IMR-90 (cell line): ENCODE measurements around the gene SRC. TPM values are rescaled to one million over a fixed set of nuclear protein-coding genes. Genes with fewer than 3 reads are reported as not detected.

Source experiments
- ATAC-seq: fragments of 200-7000 bp; cut with Tn5 transposase; 2 replicates; pipeline ENCODE4 v1.9.1; 2020; ENCODE audit warnings: low read depth, mild to moderate bottlenecking, moderate library complexity
- BruUV-seq: library from RNA; stranded (reverse); fragments of 400-500 nt; replicated peaks from 2 replicates; lab custom pipeline; 2021; lab: Mats Ljungman, UMichigan
- CTCF ChIA-PET: fragments of 300-600 bp; formaldehyde crosslinking; extraction: SDS; loops from one replicate; lab custom pipeline; 2021; ENCODE audit warnings: antibody characterized with exemption; lab: Yijun Ruan, JAX
- POLR2A ChIA-PET: fragments of 300-600 bp; sonication (Branson Sonifier 250); formaldehyde crosslinking; loops from one replicate; lab custom pipeline; 2022; ENCODE audit warnings: antibody characterized with exemption; ENCODE audit not compliant: unreplicated experiment; lab: Charles Lee
- DNase-seq: peaks from one replicate; pipeline ENCODE4 v3.0.0; 2013
- H2AFZ ChIP-seq: replicated peaks from 2 replicates; pipeline ENCODE3; 2013; ENCODE audit warnings: low read length, mild to moderate bottlenecking; ENCODE audit not compliant: poor library complexity
- H2AK5ac ChIP-seq: 2 replicates; pipeline ENCODE4 v1.6.1; 2013; ENCODE audit warnings: low read depth, low read length, inconsistent platforms
- H2AK9ac ChIP-seq: replicated peaks from 2 replicates; pipeline ENCODE3; 2013; ENCODE audit warnings: mild to moderate bottlenecking, low read depth, low read length, moderate library complexity; ENCODE audit not compliant: poor library complexity
- H2BK120ac ChIP-seq: 2 replicates; pipeline ENCODE4 v1.6.1; 2013; ENCODE audit warnings: low read depth, low read length, inconsistent platforms
- H2BK15ac ChIP-seq: 3 replicates; pipeline ENCODE4 v1.6.1; 2013; ENCODE audit warnings: low read depth, low read length, inconsistent platforms
- H2BK20ac ChIP-seq: 2 replicates; pipeline ENCODE4 v1.6.1; 2013; ENCODE audit warnings: low read depth, mild to moderate bottlenecking, inconsistent platforms, low read length, moderate library complexity
- H2BK5ac ChIP-seq: 2 replicates; pipeline ENCODE4 v1.6.1; 2013; ENCODE audit warnings: mild to moderate bottlenecking, low read depth, low read length, inconsistent platforms; ENCODE audit not compliant: poor library complexity, severe bottlenecking
- H3K14ac ChIP-seq: replicated peaks from 2 replicates; pipeline ENCODE4 v1.6.1; 2013; ENCODE audit warnings: low read depth, low read length, inconsistent platforms
- H3K18ac ChIP-seq: 2 replicates; pipeline ENCODE4 v1.6.1; 2013; ENCODE audit warnings: low read depth, low read length, control low read depth
- H3K23ac ChIP-seq: 2 replicates; pipeline ENCODE4 v1.6.1; 2013; ENCODE audit warnings: low read depth, low read length, inconsistent platforms
- H3K27ac ChIP-seq: 2 replicates; pipeline ENCODE4 v1.5.1; 2013; ENCODE audit warnings: mild to moderate bottlenecking, control low read depth, low read length; ENCODE audit not compliant: insufficient read depth
- H3K27me3 ChIP-seq: 2 replicates; pipeline ENCODE4 v1.6.1; 2013; ENCODE audit warnings: low read length; ENCODE audit not compliant: control insufficient read depth, insufficient read depth
- H3K36me3 ChIP-seq: 2 replicates; pipeline ENCODE4 v1.6.1; 2013; ENCODE audit warnings: low read length, mixed read lengths; ENCODE audit not compliant: control insufficient read depth, insufficient read depth
- H3K4ac ChIP-seq: 2 replicates; pipeline ENCODE4 v1.6.1; 2013; ENCODE audit warnings: low read depth, low read length, inconsistent platforms
- H3K4me1 ChIP-seq: 2 replicates; pipeline ENCODE4 v1.6.1; 2013; ENCODE audit warnings: low read length, mixed read lengths; ENCODE audit not compliant: control insufficient read depth, insufficient read depth
- H3K4me2 ChIP-seq: 2 replicates; pipeline ENCODE4 v1.6.1; 2013; ENCODE audit warnings: low read depth, mild to moderate bottlenecking, control low read depth, low read length, moderate library complexity
- H3K4me3 ChIP-seq: 2 replicates; pipeline ENCODE4 v1.5.1; 2013; ENCODE audit warnings: low read depth, mild to moderate bottlenecking, control low read depth, low read length, moderate library complexity; ENCODE audit not compliant: insufficient read depth
- H3K56ac ChIP-seq: 2 replicates; pipeline ENCODE4 v1.6.1; 2013; ENCODE audit warnings: low read length, inconsistent platforms; ENCODE audit not compliant: insufficient read depth; ENCODE audit errors: extremely low read depth
- H3K79me1 ChIP-seq, 2 experiments: 2 replicates each; pipeline ENCODE4 v1.6.1; 2013; ENCODE audit warnings: low read length in 2 of 2, inconsistent platforms in 1 of 2, low read depth in 1 of 2
- H3K9ac ChIP-seq: 2 replicates; pipeline ENCODE4 v1.6.1; 2013; ENCODE audit warnings: low read depth, low read length, control low read depth
- H3K9me1 ChIP-seq: 2 replicates; pipeline ENCODE4 v1.6.1; 2013; ENCODE audit warnings: low read length, inconsistent platforms; ENCODE audit not compliant: insufficient read depth
- H3K9me3 ChIP-seq: 2 replicates; pipeline ENCODE4 v1.6.1; 2013; ENCODE audit warnings: low read length; ENCODE audit not compliant: control insufficient read depth, insufficient read depth
- H4K20me1 ChIP-seq: 2 replicates; pipeline ENCODE4 v1.6.1; 2013; ENCODE audit warnings: low read length, inconsistent platforms; ENCODE audit not compliant: insufficient read depth
- H4K5ac ChIP-seq: 2 replicates; pipeline ENCODE4 v1.6.1; 2013; ENCODE audit warnings: mild to moderate bottlenecking, low read depth, low read length, control low read depth
- H4K8ac ChIP-seq, 2 experiments: 2 replicates each; pipeline ENCODE4 v1.6.1; 2013; ENCODE audit warnings: low read depth in 2 of 2, low read length in 2 of 2, control low read depth in 1 of 2, inconsistent platforms in 1 of 2
- H4K91ac ChIP-seq: 2 replicates; pipeline ENCODE4 v1.6.1; 2013; ENCODE audit warnings: low read depth, low read length, inconsistent platforms; ENCODE audit not compliant: insufficient read depth
- BHLHE40 ChIP-seq: fragments of 150-350 bp; IDR thresholded peaks from 2 replicates; pipeline ENCODE4 v1.6.1; 2016; ENCODE audit warnings: mild to moderate bottlenecking, low read depth, low read length
- CEBPB ChIP-seq: IDR thresholded peaks from 2 replicates; pipeline ENCODE4 v1.6.1; 2012; ENCODE audit warnings: low read depth, low read length, improper control_type of control experiment
- CHD1 ChIP-seq: IDR thresholded peaks from 2 replicates; pipeline ENCODE4 v1.6.1; 2012; ENCODE audit warnings: low read depth, low read length, improper control_type of control experiment
- CTCF ChIP-seq: conservative IDR thresholded peaks from 2 replicates; pipeline ENCODE4 v1.5.1; 2012; ENCODE audit warnings: mild to moderate bottlenecking, low read depth, low read length, improper control_type of control experiment
- ELK1 ChIP-seq: fragments of 150-350 bp; IDR thresholded peaks from 2 replicates; pipeline ENCODE4 v1.6.1; 2016; ENCODE audit warnings: low read depth, mild to moderate bottlenecking, low read length, moderate library complexity, borderline replicate concordance
- FOS ChIP-seq: fragments of 150-350 bp; IDR thresholded peaks from 2 replicates; pipeline ENCODE4 v1.6.1; 2016; ENCODE audit warnings: low read depth, low read length
- MAFK ChIP-seq: IDR thresholded peaks from 2 replicates; pipeline ENCODE4 v1.6.1; 2012; ENCODE audit warnings: low read depth, low read length, improper control_type of control experiment
- MAZ ChIP-seq: IDR thresholded peaks from 2 replicates; pipeline ENCODE4 v1.6.1; 2012; ENCODE audit warnings: low read depth, mild to moderate bottlenecking, low read length, improper control_type of control experiment, moderate library complexity, borderline replicate concordance
- NFE2L2 ChIP-seq: fragments of 150-350 bp; IDR thresholded peaks from 2 replicates; pipeline ENCODE4 v1.6.1; 2016; ENCODE audit warnings: low read depth, mild to moderate bottlenecking, low read length
- RAD21 ChIP-seq: IDR thresholded peaks from 2 replicates; pipeline ENCODE4 v1.6.1; 2012; ENCODE audit warnings: low read length, improper control_type of control experiment
- RCOR1 ChIP-seq: IDR thresholded peaks from 2 replicates; pipeline ENCODE4 v1.6.1; 2012; ENCODE audit warnings: mild to moderate bottlenecking, low read length, improper control_type of control experiment; ENCODE audit not compliant: insufficient replicate concordance
- SMC3 ChIP-seq: fragments of 150-350 bp; IDR thresholded peaks from 2 replicates; pipeline ENCODE4 v1.6.1; 2016; ENCODE audit warnings: low read depth, mild to moderate bottlenecking, antibody characterized with exemption, low read length, moderate library complexity
- USF2 ChIP-seq: fragments of 150-350 bp; IDR thresholded peaks from 2 replicates; pipeline ENCODE4 v1.6.1; 2017; ENCODE audit warnings: mild to moderate bottlenecking, antibody characterized with exemption, low read length, low read depth
- WGBS, 2 experiments: methylation state at CpG; one replicate each; pipeline versions ENCODE4 v1.1.5 to v1.1.7; 2013; ENCODE audit warnings: missing lambda C conversion rate in 2 of 2; ENCODE audit not compliant: insufficient read length in 1 of 2; ENCODE audit errors: extremely low coverage in 2 of 2; 5-methylcytosine and 5-hydroxymethylcytosine counted together
- dilution Hi-C: fragments of 300-500 bp; cut with HindIII; formaldehyde crosslinking; loops from one replicate; pipeline ENCODE4 v1.14.3; 2018; ENCODE audit warnings: low sequenced_read_pairs; ENCODE audit not compliant: unreplicated experiment
- in situ Hi-C: fragments of 300-500 bp; cut with MboI; formaldehyde crosslinking; loops from 3 replicates; pipeline ENCODE4 v1.14.3; 2019; ENCODE audit warnings: low sequenced_read_pairs, inconsistent platforms, mixed read lengths
- intact Hi-C: fragments of 100-400 bp; cut with micrococcal nuclease; formaldehyde crosslinking; loops from 2 replicates; pipeline ENCODE4 v1.10.0; 2022
- polyA plus RNA-seq, 3 experiments: library from polyadenylated mRNA; depleted of rRNA; stranded (reverse); fragments of >200 nt; gene quantifications; 2 replicates each; pipeline ENCODE4 v1.2.3, GENCODE V29; 2012; ENCODE audit warnings: low replicate concordance in 1 of 3
- total RNA-seq: library from RNA; depleted of rRNA; stranded (reverse); fragments of >200 nt; gene quantifications from 2 replicates; pipeline ENCODE4 v1.2.3, GENCODE V29; 2012

The SRC gene
- total and polyA plus RNA-seq, 2 of the 4 experiments (the other 2 are of a cell fraction) = 7.0 to 24.2 TPM

- H3K79me1 ChIP-seq = peaks cover 14 to 28% of the 10 kb centered on the region in 2 experiments; a peak in 3 of 4 replicates
- 66% methylated on average over 4 of the region's 12 CpGs; no CpG with 5 or more reads in 1 of the 2 experiments for WGBS, 2 experiments
- no peak overlapping the region for H3K4ac ChIP-seq
- no peak overlapping the region for H3K23ac ChIP-seq
- peaks cover 16% of the 10 kb centered on the region for H4K20me1 ChIP-seq
- ATAC-seq (no peak), DNase-seq (no peak)
- H3K27ac ChIP-seq = no peak overlapping the region
- dilution Hi-C loops = no loop called here
- TF ChIP-seq CHD1 (no peak), FOS (no peak), SMC3 (no peak), RCOR1 (no peak), CTCF (no peak), MAFK (no peak), CEBPB (no peak), ELK1 (no peak), NFE2L2 (no peak), USF2 (no peak), BHLHE40 (no peak), MAZ (no peak), RAD21 (no peak)
- no peaks in the 10 kb centered on the region for H3K27me3 ChIP-seq
- no peak overlapping the region for H2BK120ac ChIP-seq
- peak overlapping the region; percentile 63 for H2AFZ ChIP-seq
- no peak overlapping the region for H3K4me2 ChIP-seq
- H2BK20ac ChIP-seq = 0 out of 2 replicates have a peak overlapping the region, but pooled peaks have one; percentile 7
- H2BK5ac ChIP-seq = no peak overlapping the region
- 0 out of 3 replicates have a peak overlapping the region, but pooled peaks have one; percentile 12 for H2BK15ac ChIP-seq
- H4K91ac ChIP-seq = no peak overlapping the region
- ChIA-PET POLR2A (no interaction called here), CTCF (no interaction called here)
- no TSS peak for BruUV-seq
- no peak overlapping the region; the same call in 1 of the 2 replicates for H3K14ac ChIP-seq
- peak overlapping the region; percentile 78 for H2AK5ac ChIP-seq
- peaks cover 13% of the 10 kb centered on the region for H3K4me1 ChIP-seq
- no peaks in the 10 kb centered on the region for H3K9me3 ChIP-seq
- H4K5ac ChIP-seq = no peak overlapping the region
- H3K18ac ChIP-seq = no peak overlapping the region
- no peak overlapping the region for H3K56ac ChIP-seq
- H3K36me3 ChIP-seq = no peaks in the 10 kb centered on the region; the same call in 1 of the 2 replicates
- no peak overlapping the region for H3K9ac ChIP-seq
- in situ Hi-C loops = no loop called here
- H2AK9ac ChIP-seq = peak overlapping the region; percentile 50
- intact Hi-C loops = no loop called here
- H4K8ac ChIP-seq = no peak overlapping the region
- H3K9me1 ChIP-seq = peaks cover 18% of the 10 kb centered on the region
- no peak overlapping the region for H3K4me3 ChIP-seq
Observed at GRCh38 chr20:37343212-37343993, 2.5 kb upstream of the SRC start.
